Tibial artery (tissue), 4 donors: ENCODE measurements around the gene MYO19.
"Not testable (repeated sequence)": the region's sequence is repeated elsewhere in the genome, so short reads cannot be mapped to it uniquely, and the experiment has no call there.

Experiments
- DNase-seq, 2 donors: peaks; one replicate each; pipeline ENCODE4 v3.0.0-alpha.2; 2019
- H3K27ac ChIP-seq, 2 donors: fragments of 200-600 bp; sonication (generic) in 1 of 2; 1 replicate in 1 of 2; 2 replicates in 1 of 2; pipeline ENCODE4 v1.5.1; 2018 to 2019; ENCODE audit warnings: mild to moderate bottlenecking in 1 of 2
- H3K27me3 ChIP-seq, 2 donors: fragments of 200-600 bp; sonication (generic) in 1 of 2; one replicate each; pipeline versions ENCODE4 v1.5.1 to v1.6.0; 2016 to 2019
- H3K36me3 ChIP-seq, 3 donors: fragments of 200-600 bp; sonication (generic) in 2 of 3; one replicate each; pipeline ENCODE4 v1.5.1; 2016 to 2019; ENCODE audit warnings: mild to moderate bottlenecking in 2 of 3
- H3K4me1 ChIP-seq, 4 donors: fragments of 200-600 bp; sonication (generic) in 2 of 4; 1 replicate in 3 of 4; 2 replicates in 1 of 4; pipeline ENCODE4 v1.5.1; 2016 to 2019
- H3K4me3 ChIP-seq, 2 donors: fragments of 200-600 bp; sonication (generic) in 1 of 2; 1 replicate in 1 of 2; 2 replicates in 1 of 2; pipeline ENCODE4 v1.5.1; 2018 to 2019; ENCODE audit warnings: mild to moderate bottlenecking in 2 of 2
- H3K9me3 ChIP-seq, 3 donors: fragments of 200-600 bp; sonication (generic) in 1 of 3; one replicate each; pipeline ENCODE4 v1.5.1; 2016 to 2019
- CTCF ChIP-seq, 2 experiments: fragments of 200-600 bp in 1 of 2; fragments of 450-650 bp in 1 of 2; IDR thresholded peaks; one replicate each; pipeline ENCODE4 v1.5.1; 2017 to 2019; ENCODE audit warnings: antibody characterized with exemption in 2 of 2, mild to moderate bottlenecking in 1 of 2, moderate library complexity in 1 of 2
- intact Hi-C: fragments of 100-400 bp; cut with DNase I; formaldehyde crosslinking; loops from one replicate; pipeline ENCODE4 v1.15.0; 2023; ENCODE audit warnings: low total_unique reads

The MYO19 gene

GRCh38 chr17:36461330-36462110 lies 73.1 kb downstream of the MYO19 start:
- intact Hi-C loops: no loop called here
- no peak overlapping the region for H3K4me3 ChIP-seq
- DNase-seq: no peak
- no peaks in the 10 kb centered on the region for H3K9me3 ChIP-seq
- TF ChIP-seq CTCF (IDR thresholded peaks at IDR 0.05): no peak
- H3K36me3 ChIP-seq: no peaks in the 10 kb centered on the region
- H3K27ac ChIP-seq: no peak overlapping the region
- H3K4me1 ChIP-seq: peaks cover 0 to 4% (median 0%) of the 10 kb centered on the region in 4 donors
- H3K27me3 ChIP-seq: peaks cover 0 to 51% of the 10 kb centered on the region in 2 donors

GRCh38 chr17:36460265-36460937 lies 74.3 kb downstream of the MYO19 start:
- TF ChIP-seq CTCF (IDR thresholded peaks at IDR 0.05): no peak
- Histone ChIP-seq H3K4me1 (peaks cover 0 to 4% (median 0%) of the 10 kb centered on the region in 4 donors), H3K4me3 (no peak overlapping the region), H3K27me3 (peaks cover 0 to 42% of the 10 kb centered on the region in 2 donors), H3K9me3 (no peaks in the 10 kb centered on the region), H3K27ac (no peak overlapping the region), H3K36me3 (no peaks in the 10 kb centered on the region)
- no peak for DNase-seq
- intact Hi-C loops: no loop called here

GRCh38 chr17:36459601-36460000 lies 75.1 kb downstream of the MYO19 start:
- Histone ChIP-seq H3K36me3 (no peaks in the 10 kb centered on the region), H3K4me1 (peaks cover 0 to 4% (median 0%) of the 10 kb centered on the region in 4 donors), H3K9me3 (no peaks in the 10 kb centered on the region), H3K27ac (no peak overlapping the region), H3K27me3 (peaks cover 0 to 34% of the 10 kb centered on the region in 2 donors), H3K4me3 (no peak overlapping the region)
- no peak for TF ChIP-seq CTCF (IDR thresholded peaks at IDR 0.05)
- intact Hi-C loops: no loop called here
- DNase-seq: no peak

GRCh38 chr17:36459045-36459444 lies 75.6 kb downstream of the MYO19 start:
- no peaks in the 10 kb centered on the region for H3K9me3 ChIP-seq
- intact Hi-C loops: no loop called here
- H3K27ac ChIP-seq: no peak overlapping the region
- no peaks in the 10 kb centered on the region for H3K36me3 ChIP-seq
- no peak overlapping the region for H3K4me3 ChIP-seq
- H3K27me3 ChIP-seq: peaks cover 0 to 29% of the 10 kb centered on the region in 2 donors
- no peak for DNase-seq
- H3K4me1 ChIP-seq: peaks cover 0 to 4% (median 0%) of the 10 kb centered on the region in 4 donors
- TF ChIP-seq CTCF (IDR thresholded peaks at IDR 0.05): no peak

- H3K9me3 ChIP-seq, H3K4me3 ChIP-seq, intact Hi-C loops, H3K4me1 ChIP-seq, H3K36me3 ChIP-seq, H3K27ac ChIP-seq, DNase-seq: not testable (repeated sequence)
- H3K27me3 ChIP-seq: peaks cover 0 to 21% of the 10 kb centered on the region in 2 donors
Measured at GRCh38 chr17:36457701-36458100, 77.0 kb downstream of the MYO19 start.

GRCh38 chr17:36452888-36453287 lies 81.8 kb downstream of the MYO19 start:
- H3K4me3 ChIP-seq, DNase-seq, H3K4me1 ChIP-seq, H3K27me3 ChIP-seq, H3K27ac ChIP-seq, H3K9me3 ChIP-seq, intact Hi-C loops, H3K36me3 ChIP-seq: not testable (repeated sequence)

- H3K36me3 ChIP-seq, H3K4me3 ChIP-seq, H3K9me3 ChIP-seq, DNase-seq, H3K4me1 ChIP-seq, intact Hi-C loops, H3K27ac ChIP-seq, H3K27me3 ChIP-seq: not testable (repeated sequence)
Measured at GRCh38 chr17:36449997-36450396, 84.7 kb downstream of the MYO19 start.
